AG08395 (cell line): ENCODE results near the gene PALB2.
A peak's percentile ranks its signal among the peaks of the same experiment; 100 is the strongest.

Experiments used
- DNase-seq: peaks from one replicate; pipeline ENCODE4 v3.0.0; 2012; ENCODE audit warnings: mixed read lengths, low spot score

PALB2 gene

DNA sequence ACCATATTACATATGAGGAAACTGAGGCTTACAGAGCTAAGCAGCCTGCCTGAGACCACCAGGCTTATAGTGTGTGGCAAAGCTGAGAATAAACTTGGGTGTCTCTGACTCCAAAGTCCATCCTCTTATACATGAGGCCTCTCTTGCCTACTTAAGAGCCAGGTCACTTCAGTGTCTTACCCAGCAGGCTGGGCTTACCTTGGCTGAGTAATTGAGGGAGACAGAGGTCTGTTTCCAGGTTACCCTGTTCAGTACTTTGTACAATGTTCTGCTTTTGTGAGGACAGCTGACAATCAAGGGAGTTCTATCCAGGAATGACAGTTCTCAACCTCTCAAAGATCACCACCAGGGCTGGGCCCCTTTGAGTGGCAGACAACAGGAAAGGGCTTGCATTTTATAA lies 59.3 kb downstream of the PALB2 start:
- no peak for DNase-seq

DNA sequence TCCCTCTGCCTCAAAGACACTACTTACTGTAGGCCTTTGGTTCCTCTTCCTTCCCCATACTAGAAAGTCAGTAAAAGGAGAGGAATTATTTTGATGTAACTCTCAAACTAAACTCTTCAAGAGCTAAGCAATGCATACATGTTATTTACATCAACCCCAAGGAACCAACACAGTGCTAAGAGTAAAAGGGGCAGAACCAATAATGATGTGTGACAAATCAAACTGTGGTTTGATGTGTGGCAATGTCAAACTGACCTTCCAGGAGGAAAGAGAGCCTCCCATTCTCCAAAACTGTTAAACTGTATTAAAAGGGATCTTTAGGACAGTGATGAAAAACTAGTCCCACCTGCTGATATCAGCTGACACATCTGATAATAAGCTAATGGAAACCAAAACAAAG lies 60.7 kb downstream of the PALB2 start:
- DNase-seq = no peak

DNA sequence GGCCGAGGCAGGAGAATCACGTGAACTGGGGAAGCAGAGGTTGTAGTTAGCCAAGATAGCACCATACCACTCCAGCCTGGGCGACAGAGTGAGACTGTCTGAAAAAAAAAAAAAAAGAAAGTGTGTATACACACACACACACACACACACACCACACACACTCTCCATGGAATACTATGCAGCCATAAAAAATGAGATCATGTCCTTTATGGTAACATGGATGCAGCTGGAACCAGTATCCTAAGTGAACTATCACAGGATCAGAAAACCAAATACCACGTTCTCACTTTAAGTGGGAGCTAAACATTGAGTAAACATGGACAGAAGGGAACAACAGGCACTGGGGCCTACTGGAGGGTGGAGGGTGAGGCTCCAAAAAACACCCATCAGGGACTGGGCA lies 61.7 kb downstream of the PALB2 start:
- DNase-seq = no peak

DNA sequence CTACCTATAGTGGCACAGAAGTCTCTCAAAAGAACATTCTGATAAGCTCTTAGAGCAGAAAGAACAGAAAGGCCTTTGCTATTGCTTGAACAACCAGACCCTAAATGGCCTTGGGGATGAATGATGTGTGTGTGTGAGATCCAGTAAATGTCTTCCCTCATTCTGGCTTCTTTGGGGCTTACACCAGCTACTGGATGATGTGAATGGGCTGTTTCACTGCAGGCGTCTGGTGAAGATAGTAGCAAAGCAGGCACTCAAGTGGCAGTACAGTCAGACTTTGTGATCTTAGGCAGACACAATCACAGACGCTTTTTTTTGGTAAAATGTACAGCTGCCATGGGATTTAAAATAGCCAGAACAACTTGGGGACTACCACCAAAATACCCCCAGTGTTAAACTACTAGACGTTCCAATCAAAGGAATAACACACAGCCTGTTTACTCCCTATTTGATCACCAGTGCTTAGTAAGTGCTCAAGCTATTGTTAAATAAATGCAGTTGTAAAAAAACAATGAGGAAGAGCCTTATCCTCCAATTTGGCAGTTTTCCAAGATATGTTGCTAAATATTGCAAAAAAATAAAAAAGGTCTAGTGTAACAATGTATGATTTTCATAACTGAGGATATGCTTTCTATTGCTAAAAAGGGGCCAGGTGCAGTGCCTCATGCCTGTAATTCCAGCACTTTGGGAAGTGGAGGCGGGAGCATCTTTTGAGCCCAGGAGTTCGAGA lies 62.8 kb downstream of the PALB2 start:
- no peak for DNase-seq

DNA sequence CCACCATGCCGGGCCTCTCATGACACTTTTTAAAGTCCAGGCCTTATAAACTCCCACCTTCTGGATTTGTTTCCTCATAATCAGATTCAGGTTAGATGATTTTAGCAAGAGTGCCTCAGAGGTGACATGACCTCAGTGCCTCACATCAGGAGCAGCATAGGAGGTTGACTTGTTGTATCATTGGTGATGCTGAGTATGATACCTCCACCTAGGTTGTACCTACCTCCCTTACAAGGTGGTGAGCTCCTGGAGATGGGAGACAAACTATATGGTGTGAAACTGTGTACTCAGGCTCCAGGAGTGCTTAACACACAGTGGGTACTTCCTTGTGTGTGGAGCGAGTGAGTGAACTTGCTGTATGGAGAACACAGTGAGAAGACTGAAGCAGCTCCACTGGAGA lies 63.6 kb downstream of the PALB2 start:
- no peak for DNase-seq

DNA sequence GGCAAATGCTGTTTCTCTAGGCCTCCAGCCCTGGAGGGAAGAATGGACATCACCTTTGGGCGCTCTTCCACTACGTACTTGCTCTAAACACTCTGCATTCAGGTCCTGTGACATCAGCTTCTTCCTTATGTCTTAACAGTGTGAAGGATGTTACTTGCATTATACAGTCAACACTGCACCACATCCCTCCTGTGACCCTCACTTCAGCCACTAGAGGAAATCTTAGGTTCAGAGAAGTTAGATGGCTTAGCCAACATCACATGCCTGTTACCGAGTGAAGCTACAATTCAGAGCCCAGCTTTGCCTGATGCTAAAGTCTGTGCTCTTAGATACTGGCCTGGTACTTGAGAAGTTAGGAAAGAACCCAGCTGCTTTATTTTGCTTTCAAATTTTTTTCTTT lies 65.3 kb downstream of the PALB2 start:
- no peak for DNase-seq

DNA sequence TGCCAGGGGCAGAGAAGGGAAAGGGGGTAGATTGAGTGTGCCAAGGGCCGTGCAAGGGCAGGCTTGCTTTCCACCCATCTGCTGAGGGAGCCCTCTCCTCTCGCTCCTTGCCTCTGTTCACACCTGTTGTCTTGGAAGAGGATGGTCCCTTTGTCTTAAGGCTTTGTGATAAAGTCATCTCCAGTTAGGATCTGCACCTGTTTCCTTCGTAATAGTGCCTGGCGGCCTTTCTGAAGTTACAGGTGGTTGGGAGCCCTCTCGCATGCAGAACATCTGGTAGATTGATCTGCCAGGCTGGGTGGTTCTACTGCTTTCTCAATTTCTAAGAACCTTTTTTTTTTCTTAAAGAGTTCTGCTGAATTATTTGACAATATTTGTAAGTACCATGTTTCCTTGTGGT lies 67.3 kb downstream of the PALB2 start:
- DNase-seq = no peak

DNA sequence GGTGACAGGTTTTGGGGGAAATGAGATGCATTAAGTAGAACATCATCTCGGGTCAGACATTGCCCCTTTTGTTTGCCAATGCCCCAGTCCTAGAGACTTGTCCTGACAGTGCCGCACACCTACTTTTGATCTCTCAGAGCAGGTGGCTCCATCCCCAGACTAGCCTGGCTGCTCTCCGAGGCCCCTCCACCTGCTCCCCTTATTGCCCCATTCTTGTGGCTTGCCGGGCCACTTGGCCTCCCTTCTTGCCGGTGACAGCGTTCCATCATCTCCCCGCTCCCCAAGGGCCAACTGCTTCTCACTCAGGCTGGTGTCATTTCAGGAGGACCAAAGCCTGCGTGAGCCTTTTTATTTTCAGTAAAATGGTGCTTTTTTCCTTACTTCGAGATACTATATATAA lies 68.7 kb downstream of the PALB2 start:
- no peak for DNase-seq

DNA sequence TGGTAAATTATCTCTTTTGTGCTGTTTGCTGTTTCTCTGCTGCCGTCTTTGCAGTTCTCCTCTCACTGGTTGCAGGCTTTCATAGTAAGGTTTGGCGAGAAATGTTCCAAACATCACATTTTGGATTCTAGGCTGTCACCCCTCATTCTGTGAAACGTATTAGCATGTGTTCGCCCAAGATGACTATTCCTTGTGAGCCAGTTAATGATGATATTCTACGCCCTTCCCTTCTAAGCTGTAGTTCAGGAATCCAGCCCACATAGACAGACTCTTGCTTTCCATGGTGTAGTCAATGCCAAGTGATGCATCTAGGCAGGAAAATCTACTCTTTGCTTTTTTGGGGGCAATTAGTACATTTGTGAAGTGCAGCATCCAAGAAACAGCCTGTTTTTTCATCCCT lies 69.2 kb downstream of the PALB2 start:
- DNase-seq = no peak

DNA sequence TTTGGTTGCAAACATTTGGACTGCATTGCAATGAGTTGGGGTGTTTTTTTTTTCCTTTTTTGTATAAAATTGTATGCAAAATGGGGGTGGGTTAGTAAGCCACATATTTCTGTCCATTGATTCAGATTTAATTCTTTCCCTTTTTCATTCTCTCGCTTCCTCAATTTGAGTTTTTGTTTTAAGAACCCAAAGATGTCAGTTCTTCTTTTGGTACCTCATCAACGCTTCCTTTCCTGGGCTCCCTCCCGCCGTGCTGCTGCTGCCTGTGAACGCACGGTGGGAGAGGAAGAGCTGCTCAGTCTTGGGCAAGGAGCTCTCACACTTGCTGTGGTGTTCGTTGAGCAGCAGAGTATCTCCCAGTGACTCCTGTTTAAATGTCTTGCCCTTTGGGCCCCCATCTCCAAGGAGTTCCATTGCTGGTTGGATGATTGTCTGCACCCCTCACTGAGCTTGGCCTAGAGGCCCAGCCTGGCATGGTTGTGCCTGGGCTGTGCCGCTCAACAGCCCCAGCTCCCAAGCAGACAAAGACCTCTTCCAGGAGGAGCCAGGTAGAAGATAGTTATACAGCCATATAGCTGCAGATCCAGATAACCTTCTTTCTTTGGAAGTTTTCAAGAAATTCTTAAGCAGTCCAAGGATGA lies 70.0 kb downstream of the PALB2 start:
- no peak for DNase-seq

DNA sequence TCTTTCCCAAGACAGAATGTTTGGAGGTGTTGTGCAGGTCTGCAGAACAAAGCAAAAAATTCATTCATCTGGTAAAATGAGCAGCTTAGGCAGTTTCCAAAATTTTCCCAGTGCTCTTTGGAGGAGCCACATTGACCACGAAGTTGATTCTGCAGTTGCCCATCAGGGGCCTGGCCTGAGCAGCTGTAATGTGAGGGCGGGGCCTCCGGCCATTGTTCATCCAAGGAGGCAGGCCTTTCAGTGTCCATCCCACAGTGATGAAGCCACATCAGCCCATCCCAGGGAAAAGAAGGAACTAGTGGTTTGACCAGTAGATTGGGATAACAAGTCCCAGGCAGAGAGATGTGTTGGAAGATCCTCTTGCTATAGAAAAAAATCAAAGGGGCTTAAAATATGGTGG lies 73.5 kb downstream of the PALB2 start:
- DNase-seq = no peak

DNA sequence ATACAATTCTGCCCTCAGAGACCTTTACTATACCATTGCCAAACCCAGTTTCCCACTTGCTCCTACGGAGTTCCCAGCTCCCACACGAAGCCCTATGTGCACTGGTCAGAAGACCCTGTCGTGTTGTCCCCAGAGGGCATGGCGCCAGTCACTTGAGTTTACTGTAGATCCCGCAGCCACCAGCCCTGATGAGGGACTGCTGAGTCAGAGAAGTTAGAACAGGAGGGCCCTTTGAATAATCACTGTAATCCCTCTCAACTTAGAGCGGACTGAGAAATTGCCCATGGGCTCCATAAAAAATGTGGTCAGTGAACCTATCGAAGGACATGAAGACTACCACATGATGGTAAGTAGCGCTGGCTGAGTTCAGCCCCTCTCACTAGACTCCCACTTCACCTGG lies 74.4 kb downstream of the PALB2 start:
- DNase-seq = no peak

DNA sequence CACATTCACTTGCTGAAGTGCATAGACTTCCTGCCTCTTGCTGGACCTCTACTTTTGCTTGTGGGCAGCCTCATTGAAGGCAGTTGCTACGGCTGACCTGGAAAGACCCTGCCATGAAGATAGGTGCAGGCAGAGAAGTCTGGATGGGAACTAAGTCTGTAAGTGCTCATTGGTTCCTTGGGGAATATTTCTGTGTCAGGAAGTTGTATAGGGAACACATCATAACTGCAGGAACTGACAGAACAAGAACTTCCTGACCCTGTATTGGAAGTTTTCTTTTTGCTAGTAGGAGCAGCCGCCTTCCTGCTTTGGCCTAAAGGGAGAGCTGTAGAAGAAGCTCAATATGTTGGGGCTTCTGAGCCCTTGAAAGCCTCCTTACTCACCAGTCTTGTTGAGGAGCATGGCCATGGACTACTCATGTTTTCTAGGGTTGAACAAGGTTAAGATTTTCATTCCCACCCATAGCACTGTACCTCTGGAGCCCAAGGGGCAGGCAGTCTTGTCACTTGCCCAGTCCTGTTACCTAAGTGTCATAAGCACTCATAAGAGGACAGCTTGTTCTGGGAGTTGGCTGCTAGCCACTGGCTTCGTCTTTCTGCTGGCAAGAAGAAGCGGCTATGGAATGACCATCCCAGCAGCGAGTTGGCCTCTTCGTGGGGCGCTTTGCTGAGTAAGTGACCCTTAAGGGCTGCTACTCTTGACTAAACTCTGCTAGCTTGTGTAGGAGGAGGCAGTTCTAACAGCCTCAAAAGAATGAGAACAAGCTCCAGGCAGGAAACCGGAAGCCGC lies 76.3 kb downstream of the PALB2 start:
- DNase-seq = no peak

DNA sequence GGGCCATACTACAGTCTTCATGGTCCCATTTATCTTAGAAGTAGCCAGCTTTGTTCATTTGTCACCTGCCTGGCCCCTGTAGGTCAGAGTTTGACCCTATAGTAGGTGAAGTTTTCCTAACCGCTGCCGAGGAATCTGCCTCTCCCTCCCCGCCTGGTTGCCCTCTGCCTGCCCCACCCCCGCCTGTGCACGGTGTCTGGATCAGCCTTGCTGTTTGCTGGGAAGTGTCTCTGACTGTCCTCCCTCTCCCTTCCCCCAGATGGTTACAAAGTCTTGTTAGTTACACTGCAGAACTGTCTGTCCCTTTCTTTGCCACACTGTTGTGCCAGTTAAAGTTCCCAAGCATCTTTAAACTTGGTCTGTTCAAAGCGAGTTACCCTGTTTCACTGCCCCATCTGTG lies 77.9 kb downstream of the PALB2 start:
- DNase-seq = no peak

DNA sequence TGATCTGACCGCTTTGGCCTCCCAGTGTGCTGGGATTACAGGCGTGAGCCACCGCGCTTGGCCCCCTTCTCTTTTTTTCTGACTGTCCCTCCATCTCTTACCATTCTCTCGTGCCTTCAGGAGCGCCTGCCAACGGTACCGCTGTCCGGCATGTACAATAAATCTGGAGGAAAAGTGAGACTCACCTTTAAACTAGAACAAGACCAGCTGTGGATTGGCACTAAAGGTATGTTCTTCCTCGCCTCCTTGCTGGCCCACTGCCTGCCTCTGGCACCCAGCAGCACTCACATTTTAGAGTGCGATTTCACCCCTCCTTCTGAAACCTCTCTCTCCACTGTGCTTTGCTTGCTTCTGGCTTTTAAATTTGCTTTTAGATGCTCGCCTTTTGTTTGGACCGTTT lies 78.6 kb downstream of the PALB2 start:
- DNase-seq = no peak

DNA sequence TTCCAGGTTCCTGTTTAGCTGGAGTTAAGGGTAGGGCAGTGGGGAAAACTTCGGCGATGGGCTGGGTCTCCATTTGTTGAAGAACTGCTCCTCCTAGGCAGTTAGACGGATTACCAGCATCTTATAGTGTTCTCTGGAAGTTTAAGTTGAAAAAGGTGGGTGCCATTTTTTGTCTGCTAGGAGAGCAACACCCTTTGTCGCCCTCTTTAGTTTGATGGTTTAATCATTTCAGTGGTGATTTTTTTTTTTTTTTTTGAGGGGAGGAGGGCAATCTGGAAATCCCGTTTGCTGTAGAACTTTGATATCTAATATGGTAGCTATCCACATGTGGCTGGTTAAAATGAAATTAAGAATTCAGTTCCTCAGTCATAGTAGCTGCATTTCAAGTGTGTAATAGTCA lies 79.5 kb downstream of the PALB2 start:
- DNase-seq = no peak

DNA sequence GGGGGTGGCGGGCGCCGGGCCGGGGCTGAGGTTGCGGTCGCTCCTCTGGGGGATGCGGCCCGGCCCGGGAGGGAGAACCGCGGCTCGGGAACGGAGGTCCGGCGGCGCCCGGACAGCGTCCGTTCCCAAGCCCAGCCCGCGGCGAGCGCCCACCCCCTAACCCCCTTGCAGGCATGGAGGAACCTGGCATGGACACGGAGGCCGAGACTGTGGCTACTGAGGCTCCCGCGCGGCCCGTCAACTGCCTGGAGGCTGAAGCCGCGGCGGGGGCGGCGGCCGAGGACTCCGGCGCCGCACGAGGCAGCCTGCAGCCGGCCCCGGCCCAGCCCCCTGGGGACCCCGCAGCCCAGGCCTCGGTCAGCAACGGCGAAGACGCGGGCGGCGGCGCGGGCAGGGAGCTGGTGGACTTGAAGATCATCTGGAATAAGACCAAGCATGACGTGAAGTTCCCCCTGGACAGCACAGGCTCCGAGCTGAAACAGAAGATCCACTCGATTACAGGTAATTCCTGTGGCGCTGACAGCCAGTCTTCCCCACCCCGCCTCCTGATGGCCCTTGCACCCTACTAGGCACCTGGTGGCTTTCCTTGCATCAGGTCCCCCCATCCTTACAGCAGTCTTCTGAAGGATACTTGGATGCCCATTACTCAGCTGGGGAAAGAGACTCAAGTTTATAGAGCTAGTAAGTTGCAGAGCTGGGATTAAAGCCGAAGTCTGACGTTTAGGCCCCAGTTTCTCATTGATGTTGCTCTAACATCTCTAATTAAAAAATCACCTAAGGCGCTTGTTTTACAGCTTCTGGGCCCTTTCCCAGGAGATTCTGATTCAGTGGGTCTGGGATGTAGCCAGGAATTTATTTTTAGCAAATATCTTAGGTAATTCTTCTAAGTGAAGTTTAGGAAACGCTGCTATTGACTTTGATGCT lies 83.1 kb downstream of the PALB2 start:
- peak; percentile 18 for DNase-seq

DNA sequence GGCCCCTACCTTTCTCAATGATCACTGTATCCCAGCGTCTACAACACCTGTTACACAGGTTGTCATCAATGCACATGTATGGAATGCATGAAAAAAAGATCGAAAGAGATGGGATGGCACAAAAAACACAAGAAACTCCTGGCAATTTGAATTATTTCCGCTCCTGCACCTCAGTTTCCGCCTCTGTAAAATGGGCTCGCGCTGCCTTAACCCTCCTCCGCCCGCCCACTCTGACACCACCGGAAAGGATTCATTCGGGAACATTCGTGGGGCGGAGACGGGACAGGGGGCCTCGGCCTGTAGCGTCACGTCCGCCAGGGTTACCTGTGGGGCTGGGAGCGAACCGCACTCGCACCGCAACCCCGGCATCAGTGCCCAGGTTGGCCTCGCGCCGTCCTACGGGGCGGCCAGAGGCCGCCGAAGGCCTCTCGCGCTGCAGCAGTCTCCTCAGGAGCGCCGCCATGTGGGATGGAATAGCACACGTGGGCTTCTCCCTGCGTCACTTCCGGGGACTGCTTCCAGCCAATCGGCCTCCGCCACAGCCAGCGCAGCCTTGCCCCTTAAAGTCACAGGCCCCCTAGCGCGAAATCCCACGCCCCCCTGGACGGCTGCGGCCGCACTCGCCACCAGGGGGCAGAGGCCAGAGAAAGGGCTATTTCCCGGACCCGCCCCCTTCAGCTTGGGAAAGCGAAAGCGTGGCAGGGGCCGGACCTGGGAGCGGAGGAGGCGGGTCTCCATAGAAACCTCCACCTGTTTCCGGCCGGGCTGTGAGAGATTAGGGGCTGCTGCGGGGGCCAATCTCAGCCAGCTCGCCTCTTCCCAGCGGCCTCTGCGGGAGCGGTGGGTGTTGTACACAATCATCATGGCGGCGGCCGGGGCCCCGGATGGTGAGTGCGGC lies 84.0 kb downstream of the PALB2 start, which contains the start of the genes EARS2 and UBFD1:
TSS of gene EARS2 (minus strand) at position 470 of the 898 bp plus-strand sequence. CDS start at position 463, 7 bp downstream.
TSS of gene UBFD1 (plus strand) at position 847 of the 898 bp plus-strand sequence. CDS start at position 863, 16 bp downstream.
- DNase-seq = peak; percentile 97

DNA sequence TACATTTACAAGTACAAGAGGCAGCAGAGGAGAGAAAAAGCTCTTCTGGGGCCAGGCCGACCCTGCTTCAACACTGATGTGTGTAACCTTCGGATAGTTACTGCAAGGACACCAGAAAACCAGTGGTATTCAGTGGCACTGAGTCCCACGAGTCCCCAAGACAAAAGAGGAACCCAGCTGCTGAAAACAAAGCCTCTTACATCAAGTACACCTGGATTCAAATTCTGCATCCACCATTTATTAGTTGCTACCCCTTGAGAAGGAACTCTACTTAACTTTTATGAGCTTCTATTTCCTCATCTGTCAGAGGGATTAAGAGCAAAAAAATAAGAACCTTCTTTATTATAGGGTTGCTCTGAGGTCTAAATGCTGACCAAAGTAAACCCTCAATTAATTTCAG lies 86.6 kb downstream of the PALB2 start:
- DNase-seq = no peak
